Superior temporal gyrus (tissue), 1 donor: ENCODE data around the gene TMEM248.
"Not testable (repeated sequence)": the region's sequence is repeated elsewhere in the genome, so short reads cannot be mapped to it uniquely, and the experiment has no call there.

ENCODE experiments used
- DNase-seq: peaks from one replicate; pipeline ENCODE4 v3.0.0-alpha.2; 2016; ENCODE audit errors: extremely low spot score

The TMEM248 gene

DNA sequence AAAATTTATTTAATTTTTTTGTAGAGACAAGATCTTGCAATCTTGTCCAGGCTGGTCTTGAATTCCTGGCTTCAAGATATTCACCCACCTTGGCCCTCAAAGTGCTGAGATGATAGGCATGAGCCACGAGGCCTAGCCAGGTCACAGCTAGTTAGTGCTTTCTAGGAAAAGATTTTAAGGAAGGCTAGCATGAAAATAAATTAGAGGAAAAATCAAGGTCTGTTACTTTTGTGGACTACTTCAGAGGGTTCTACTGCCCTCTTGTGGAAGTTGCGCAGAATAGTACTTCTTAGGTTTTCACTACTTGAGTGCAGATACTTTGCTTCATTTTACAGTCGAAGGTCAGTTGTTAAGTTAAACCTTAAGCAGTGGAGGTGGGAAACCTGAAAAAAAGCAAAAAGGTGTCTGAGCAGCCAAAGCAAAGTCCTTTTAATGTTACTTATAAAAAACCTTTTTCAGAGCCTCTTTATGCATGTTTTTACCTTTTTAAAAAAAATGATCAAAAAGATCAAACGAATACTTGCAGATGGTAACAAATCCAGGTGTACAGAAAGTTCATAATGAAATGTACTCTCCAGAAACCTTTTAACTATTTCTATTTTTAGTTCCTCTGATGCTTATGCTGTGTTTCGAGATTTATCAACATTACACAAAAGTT lies 79.7 kb downstream of the TMEM248 start:
- DNase-seq, result not testable (repeated sequence)

DNA sequence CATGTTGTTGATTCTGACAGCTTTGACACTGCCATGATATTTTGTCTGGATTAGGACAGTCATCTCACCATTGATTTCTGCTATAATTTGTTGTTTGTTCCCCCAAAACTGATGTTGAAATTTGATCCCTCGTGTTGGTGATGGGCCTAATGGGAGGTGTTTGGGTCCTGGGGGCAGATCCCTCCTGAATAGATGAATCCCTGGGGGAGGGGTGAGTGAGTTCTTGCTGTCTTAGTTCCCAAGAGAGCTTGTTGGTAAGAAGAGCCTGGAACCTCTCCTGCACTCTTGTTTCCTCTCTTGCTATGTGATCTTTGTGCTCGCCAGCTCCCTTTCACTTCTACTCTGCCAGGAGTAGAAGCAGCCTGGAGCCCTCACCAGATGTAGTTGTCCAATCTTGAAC lies 83.1 kb downstream of the TMEM248 start:
- DNase-seq, result not testable (repeated sequence)

- no peak for DNase-seq
Observed at GRCh38 chr7:67006965-67007364, 85.9 kb downstream of the TMEM248 start.
